IMR-90 (cell line): ENCODE measurements around the gene ZNF532. TPM values are rescaled to one million over a fixed set of nuclear protein-coding genes. Genes with fewer than 3 reads are reported as not detected.

Experiments used
- ATAC-seq: fragments of 200-7000 bp; cut with Tn5 transposase; 2 replicates; pipeline ENCODE4 v1.9.1; 2020; ENCODE audit warnings: low read depth, mild to moderate bottlenecking, moderate library complexity
- BruUV-seq: library from RNA; stranded (reverse); fragments of 400-500 nt; replicated peaks from 2 replicates; lab custom pipeline; 2021; lab: Mats Ljungman, UMichigan
- CTCF ChIA-PET: fragments of 300-600 bp; formaldehyde crosslinking; extraction: SDS; loops from one replicate; lab custom pipeline; 2021; ENCODE audit warnings: antibody characterized with exemption; lab: Yijun Ruan, JAX
- POLR2A ChIA-PET: fragments of 300-600 bp; sonication (Branson Sonifier 250); formaldehyde crosslinking; loops from one replicate; lab custom pipeline; 2022; ENCODE audit warnings: antibody characterized with exemption; ENCODE audit not compliant: unreplicated experiment; lab: Charles Lee
- DNase-seq: peaks from one replicate; pipeline ENCODE4 v3.0.0; 2013
- H2AFZ ChIP-seq: replicated peaks from 2 replicates; pipeline ENCODE3; 2013; ENCODE audit warnings: low read length, mild to moderate bottlenecking; ENCODE audit not compliant: poor library complexity
- H2AK5ac ChIP-seq: 2 replicates; pipeline ENCODE4 v1.6.1; 2013; ENCODE audit warnings: low read depth, low read length, inconsistent platforms
- H2AK9ac ChIP-seq: replicated peaks from 2 replicates; pipeline ENCODE3; 2013; ENCODE audit warnings: mild to moderate bottlenecking, low read depth, low read length, moderate library complexity; ENCODE audit not compliant: poor library complexity
- H2BK120ac ChIP-seq: 2 replicates; pipeline ENCODE4 v1.6.1; 2013; ENCODE audit warnings: low read depth, low read length, inconsistent platforms
- H2BK15ac ChIP-seq: 3 replicates; pipeline ENCODE4 v1.6.1; 2013; ENCODE audit warnings: low read depth, low read length, inconsistent platforms
- H2BK20ac ChIP-seq: 2 replicates; pipeline ENCODE4 v1.6.1; 2013; ENCODE audit warnings: low read depth, mild to moderate bottlenecking, inconsistent platforms, low read length, moderate library complexity
- H2BK5ac ChIP-seq: 2 replicates; pipeline ENCODE4 v1.6.1; 2013; ENCODE audit warnings: mild to moderate bottlenecking, low read depth, low read length, inconsistent platforms; ENCODE audit not compliant: poor library complexity, severe bottlenecking
- H3K14ac ChIP-seq: replicated peaks from 2 replicates; pipeline ENCODE4 v1.6.1; 2013; ENCODE audit warnings: low read depth, low read length, inconsistent platforms
- H3K18ac ChIP-seq: 2 replicates; pipeline ENCODE4 v1.6.1; 2013; ENCODE audit warnings: low read depth, low read length, control low read depth
- H3K23ac ChIP-seq: 2 replicates; pipeline ENCODE4 v1.6.1; 2013; ENCODE audit warnings: low read depth, low read length, inconsistent platforms
- H3K27ac ChIP-seq: 2 replicates; pipeline ENCODE4 v1.5.1; 2013; ENCODE audit warnings: mild to moderate bottlenecking, control low read depth, low read length; ENCODE audit not compliant: insufficient read depth
- H3K27me3 ChIP-seq: 2 replicates; pipeline ENCODE4 v1.6.1; 2013; ENCODE audit warnings: low read length; ENCODE audit not compliant: control insufficient read depth, insufficient read depth
- H3K36me3 ChIP-seq: 2 replicates; pipeline ENCODE4 v1.6.1; 2013; ENCODE audit warnings: low read length, mixed read lengths; ENCODE audit not compliant: control insufficient read depth, insufficient read depth
- H3K4ac ChIP-seq: 2 replicates; pipeline ENCODE4 v1.6.1; 2013; ENCODE audit warnings: low read depth, low read length, inconsistent platforms
- H3K4me1 ChIP-seq: 2 replicates; pipeline ENCODE4 v1.6.1; 2013; ENCODE audit warnings: low read length, mixed read lengths; ENCODE audit not compliant: control insufficient read depth, insufficient read depth
- H3K4me2 ChIP-seq: 2 replicates; pipeline ENCODE4 v1.6.1; 2013; ENCODE audit warnings: low read depth, mild to moderate bottlenecking, control low read depth, low read length, moderate library complexity
- H3K4me3 ChIP-seq: 2 replicates; pipeline ENCODE4 v1.5.1; 2013; ENCODE audit warnings: low read depth, mild to moderate bottlenecking, control low read depth, low read length, moderate library complexity; ENCODE audit not compliant: insufficient read depth
- H3K56ac ChIP-seq: 2 replicates; pipeline ENCODE4 v1.6.1; 2013; ENCODE audit warnings: low read length, inconsistent platforms; ENCODE audit not compliant: insufficient read depth; ENCODE audit errors: extremely low read depth
- H3K79me1 ChIP-seq, 2 experiments: 2 replicates each; pipeline ENCODE4 v1.6.1; 2013; ENCODE audit warnings: low read length in 2 of 2, inconsistent platforms in 1 of 2, low read depth in 1 of 2
- H3K9ac ChIP-seq: 2 replicates; pipeline ENCODE4 v1.6.1; 2013; ENCODE audit warnings: low read depth, low read length, control low read depth
- H3K9me1 ChIP-seq: 2 replicates; pipeline ENCODE4 v1.6.1; 2013; ENCODE audit warnings: low read length, inconsistent platforms; ENCODE audit not compliant: insufficient read depth
- H3K9me3 ChIP-seq: 2 replicates; pipeline ENCODE4 v1.6.1; 2013; ENCODE audit warnings: low read length; ENCODE audit not compliant: control insufficient read depth, insufficient read depth
- H4K20me1 ChIP-seq: 2 replicates; pipeline ENCODE4 v1.6.1; 2013; ENCODE audit warnings: low read length, inconsistent platforms; ENCODE audit not compliant: insufficient read depth
- H4K5ac ChIP-seq: 2 replicates; pipeline ENCODE4 v1.6.1; 2013; ENCODE audit warnings: mild to moderate bottlenecking, low read depth, low read length, control low read depth
- H4K8ac ChIP-seq, 2 experiments: 2 replicates each; pipeline ENCODE4 v1.6.1; 2013; ENCODE audit warnings: low read depth in 2 of 2, low read length in 2 of 2, control low read depth in 1 of 2, inconsistent platforms in 1 of 2
- H4K91ac ChIP-seq: 2 replicates; pipeline ENCODE4 v1.6.1; 2013; ENCODE audit warnings: low read depth, low read length, inconsistent platforms; ENCODE audit not compliant: insufficient read depth
- CEBPB ChIP-seq: IDR thresholded peaks from 2 replicates; pipeline ENCODE4 v1.6.1; 2012; ENCODE audit warnings: low read depth, low read length, improper control_type of control experiment
- FOS ChIP-seq: fragments of 150-350 bp; IDR thresholded peaks from 2 replicates; pipeline ENCODE4 v1.6.1; 2016; ENCODE audit warnings: low read depth, low read length
- POLR2A ChIP-seq: IDR thresholded peaks from 2 replicates; pipeline ENCODE4 v1.6.1; 2012; ENCODE audit warnings: mild to moderate bottlenecking, low read depth, low read length
- WGBS, 2 experiments: methylation state at CpG; one replicate each; pipeline versions ENCODE4 v1.1.5 to v1.1.7; 2013; ENCODE audit warnings: missing lambda C conversion rate in 2 of 2; ENCODE audit not compliant: insufficient read length in 1 of 2; ENCODE audit errors: extremely low coverage in 2 of 2; 5-methylcytosine and 5-hydroxymethylcytosine counted together
- dilution Hi-C: fragments of 300-500 bp; cut with HindIII; formaldehyde crosslinking; loops from one replicate; pipeline ENCODE4 v1.14.3; 2018; ENCODE audit warnings: low sequenced_read_pairs; ENCODE audit not compliant: unreplicated experiment
- in situ Hi-C: fragments of 300-500 bp; cut with MboI; formaldehyde crosslinking; loops from 3 replicates; pipeline ENCODE4 v1.14.3; 2019; ENCODE audit warnings: low sequenced_read_pairs, inconsistent platforms, mixed read lengths
- intact Hi-C: fragments of 100-400 bp; cut with micrococcal nuclease; formaldehyde crosslinking; loops from 2 replicates; pipeline ENCODE4 v1.10.0; 2022
- polyA plus RNA-seq, 3 experiments: library from polyadenylated mRNA; depleted of rRNA; stranded (reverse); fragments of >200 nt; gene quantifications; 2 replicates each; pipeline ENCODE4 v1.2.3, GENCODE V29; 2012; ENCODE audit warnings: low replicate concordance in 1 of 3
- total RNA-seq: library from RNA; depleted of rRNA; stranded (reverse); fragments of >200 nt; gene quantifications from 2 replicates; pipeline ENCODE4 v1.2.3, GENCODE V29; 2012
- TF ChIP-seq, protein P1 (sequence below): fragments of 150-350 bp; IDR thresholded peaks from 2 replicates; pipeline ENCODE4 v1.6.1; 2016; ENCODE audit warnings: low read depth, mild to moderate bottlenecking, low read length, moderate library complexity, borderline replicate concordance

Gene ZNF532
- total and polyA plus RNA-seq, 2 of the 4 experiments (the other 2 are of a cell fraction) = 29.9 to 45.8 TPM

DNA sequence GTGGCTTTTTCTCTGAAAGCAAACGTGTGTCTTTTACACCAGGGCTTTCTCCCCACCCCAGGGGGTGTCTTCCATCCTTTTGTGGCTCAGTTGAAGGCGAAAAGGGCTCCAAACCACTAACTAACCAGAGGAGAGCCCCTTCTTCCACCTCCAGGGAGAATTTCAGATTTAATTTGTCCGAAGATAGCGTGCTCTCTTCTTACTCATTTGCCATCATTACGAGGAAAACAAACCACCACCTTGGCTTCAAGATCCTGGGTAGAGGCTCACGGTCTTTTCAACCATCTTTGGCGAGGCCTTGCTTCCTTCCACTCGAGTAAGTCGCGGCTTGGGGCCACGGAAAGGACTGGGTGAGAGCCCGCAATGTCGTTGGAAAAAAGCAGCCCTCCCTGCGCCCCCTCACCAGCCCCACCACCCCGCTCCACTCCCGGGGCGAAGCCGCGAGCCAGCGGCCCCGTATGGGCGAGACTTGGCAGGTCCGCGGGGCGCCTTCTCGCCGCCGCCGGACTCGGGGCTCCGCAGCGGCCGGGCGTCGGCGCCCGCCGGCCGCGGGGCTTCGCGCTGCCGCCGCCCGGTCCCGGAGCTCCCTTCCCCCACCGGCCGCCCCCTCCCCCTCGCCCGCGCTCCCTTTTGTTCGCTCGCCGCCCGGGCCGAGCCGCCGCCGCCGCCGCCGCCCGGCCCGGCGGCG lies 1.7 kb upstream of the ZNF532 start:
- peak overlapping the region; percentile 98 for H2BK5ac ChIP-seq
- peak overlapping the region; percentile 99 for H3K23ac ChIP-seq
- dilution Hi-C loops = no loop called here
- H3K56ac ChIP-seq = peak overlapping the region; percentile 91
- ChIA-PET CTCF (no interaction called here), POLR2A (no interaction called here)
- H2BK15ac ChIP-seq = peak overlapping the region; percentile 39; the same call in 2 of the 3 replicates
- no peaks in the 10 kb centered on the region for H4K20me1 ChIP-seq
- H2AK5ac ChIP-seq = peak overlapping the region; percentile 57
- H3K27me3 ChIP-seq = no peaks in the 10 kb centered on the region
- H2AFZ ChIP-seq = peak overlapping the region; percentile 87
- peak overlapping the region; percentile 98 for H3K4ac ChIP-seq
- ATAC-seq (peak; percentile 13), DNase-seq (peak; percentile 62)
- no peaks in the 10 kb centered on the region for H3K9me3 ChIP-seq
- peak overlapping the region; percentile 82 for H3K9ac ChIP-seq
- peak overlapping the region; percentile 96 for H3K4me2 ChIP-seq
- H4K8ac ChIP-seq = peak overlapping the region; percentile 80 to 93
- peak overlapping the region; percentile 99 for H3K27ac ChIP-seq
- 8% methylated on average over 8 of the region's 66 CpGs; no CpG with 5 or more reads in 1 of the 2 experiments for WGBS, 2 experiments
- H3K4me1 ChIP-seq = peaks cover 41% of the 10 kb centered on the region
- intact Hi-C loops = no loop called here
- peak overlapping the region; percentile 68 for H4K91ac ChIP-seq
- H3K9me1 ChIP-seq = peaks cover 20% of the 10 kb centered on the region
- H2AK9ac ChIP-seq = peak overlapping the region; percentile 83
- in situ Hi-C loops = no loop called here
- peaks cover 42 to 53% of the 10 kb centered on the region in 2 experiments for H3K79me1 ChIP-seq
- peak overlapping the region; percentile 95 for H2BK120ac ChIP-seq
- peak overlapping the region; percentile 99 for H3K14ac ChIP-seq
- H2BK20ac ChIP-seq = peak overlapping the region; percentile 58
- H3K36me3 ChIP-seq = peaks cover 11% of the 10 kb centered on the region
- H3K4me3 ChIP-seq = peak overlapping the region; percentile 42
- peak overlapping the region; percentile 99 for H4K5ac ChIP-seq
- TF ChIP-seq POLR2A = peak; percentile 46; the same call in 1 of the 2 replicates
- TF ChIP-seq, protein P1, sequence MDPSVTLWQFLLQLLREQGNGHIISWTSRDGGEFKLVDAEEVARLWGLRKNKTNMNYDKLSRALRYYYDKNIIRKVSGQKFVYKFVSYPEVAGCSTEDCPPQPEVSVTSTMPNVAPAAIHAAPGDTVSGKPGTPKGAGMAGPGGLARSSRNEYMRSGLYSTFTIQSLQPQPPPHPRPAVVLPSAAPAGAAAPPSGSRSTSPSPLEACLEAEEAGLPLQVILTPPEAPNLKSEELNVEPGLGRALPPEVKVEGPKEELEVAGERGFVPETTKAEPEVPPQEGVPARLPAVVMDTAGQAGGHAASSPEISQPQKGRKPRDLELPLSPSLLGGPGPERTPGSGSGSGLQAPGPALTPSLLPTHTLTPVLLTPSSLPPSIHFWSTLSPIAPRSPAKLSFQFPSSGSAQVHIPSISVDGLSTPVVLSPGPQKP = no peak
- no peak for TF ChIP-seq CEBPB
- no peak for TF ChIP-seq FOS
- no TSS peak for BruUV-seq
- peak overlapping the region; percentile 98 for H3K18ac ChIP-seq
